ENCODE results near the gene TECPR2. TPM values are rescaled to one million over a fixed set of nuclear protein-coding genes. Genes with fewer than 3 reads are reported as not detected.

The TECPR2 gene
- total RNA-seq, 4 donors from 2014 or later, result 28.7 to 54.8 (median 36.6) TPM

DNA sequence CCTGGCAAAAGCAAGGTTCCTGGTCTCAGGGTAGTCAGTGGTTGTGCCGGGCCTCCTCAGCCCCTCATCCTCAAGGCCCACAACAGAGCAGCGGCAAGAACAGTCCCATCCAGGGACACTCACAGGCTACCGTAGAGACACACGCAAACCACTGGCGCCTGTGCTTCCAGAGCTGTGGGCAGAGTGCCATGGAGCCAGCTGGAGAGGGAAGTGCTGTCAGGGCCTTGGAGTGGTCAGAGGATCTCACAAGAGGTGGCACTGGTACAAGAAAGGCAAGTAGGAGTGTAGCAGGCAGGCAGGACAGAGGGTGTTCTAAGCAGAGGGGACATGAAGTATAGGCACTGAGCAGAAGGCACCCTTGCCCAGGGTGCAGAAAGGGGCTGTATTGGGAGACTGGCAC is 112.2 kb downstream of the TECPR2 start:
- Histone ChIP-seq H3K4me1 (peaks cover 6 to 16% (median 14%) of the 10 kb centered on the region in 4 donors), H3K9me3 (no peaks in the 10 kb centered on the region)

DNA sequence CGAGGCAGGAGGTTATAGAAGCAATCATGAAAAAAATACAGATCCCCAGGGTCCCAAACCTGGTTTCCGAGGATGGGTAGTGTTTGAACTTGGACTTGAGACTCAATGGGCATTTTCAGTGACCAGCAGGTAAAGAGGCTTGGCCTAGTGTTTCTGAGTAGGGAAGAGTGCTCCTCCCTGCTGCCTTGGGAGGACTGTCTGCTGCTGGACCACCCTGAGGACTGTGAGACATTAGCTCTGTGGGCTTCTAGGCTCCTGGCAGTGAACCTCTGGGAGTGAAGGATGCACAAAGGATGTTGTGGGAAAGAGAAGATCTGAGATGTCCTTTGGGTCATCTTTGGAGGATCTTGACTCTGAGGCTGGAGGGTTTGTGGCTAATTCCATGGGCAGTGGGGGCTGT is 116.4 kb downstream of the TECPR2 start:
- Histone ChIP-seq H3K9me3 (peaks cover 0 to 6% (median 0%) of the 10 kb centered on the region in 4 donors), H3K27me3 (no peaks in the 10 kb centered on the region), H3K36me3 (peaks cover 0 to 15% (median 0%) of the 10 kb centered on the region in 4 donors), H3K27ac (replicated peaks in 1 of 4) (no peak overlapping the region), H3K4me1 (peaks cover 6 to 17% (median 14%) of the 10 kb centered on the region in 4 donors), H3K4me3 (no peak overlapping the region)
- intact Hi-C loops (cut with DNase I), result no loop called here
- WGBS, result 95% methylated on average over 2 of the region's 2 CpGs
- TF ChIP-seq POLR2A (IDR thresholded peaks at IDR 0.05; ENCODE audit: low read depth) (no peak), POLR2AphosphoS5 (IDR thresholded peaks at IDR 0.05) (no peak), EP300 (IDR thresholded peaks at IDR 0.05) (no peak)
- TF ChIP-seq, protein P1, sequence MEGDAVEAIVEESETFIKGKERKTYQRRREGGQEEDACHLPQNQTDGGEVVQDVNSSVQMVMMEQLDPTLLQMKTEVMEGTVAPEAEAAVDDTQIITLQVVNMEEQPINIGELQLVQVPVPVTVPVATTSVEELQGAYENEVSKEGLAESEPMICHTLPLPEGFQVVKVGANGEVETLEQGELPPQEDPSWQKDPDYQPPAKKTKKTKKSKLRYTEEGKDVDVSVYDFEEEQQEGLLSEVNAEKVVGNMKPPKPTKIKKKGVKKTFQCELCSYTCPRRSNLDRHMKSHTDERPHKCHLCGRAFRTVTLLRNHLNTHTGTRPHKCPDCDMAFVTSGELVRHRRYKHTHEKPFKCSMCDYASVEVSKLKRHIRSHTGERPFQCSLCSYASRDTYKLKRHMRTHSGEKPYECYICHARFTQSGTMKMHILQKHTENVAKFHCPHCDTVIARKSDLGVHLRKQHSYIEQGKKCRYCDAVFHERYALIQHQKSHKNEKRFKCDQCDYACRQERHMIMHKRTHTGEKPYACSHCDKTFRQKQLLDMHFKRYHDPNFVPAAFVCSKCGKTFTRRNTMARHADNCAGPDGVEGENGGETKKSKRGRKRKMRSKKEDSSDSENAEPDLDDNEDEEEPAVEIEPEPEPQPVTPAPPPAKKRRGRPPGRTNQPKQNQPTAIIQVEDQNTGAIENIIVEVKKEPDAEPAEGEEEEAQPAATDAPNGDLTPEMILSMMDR (IDR thresholded peaks at IDR 0.05), result no peak
- DNase-seq (ENCODE audit: extremely low spot score), result no peak

More for the DNA sequence above, 112.2 kb downstream of the TECPR2 start:
- Histone ChIP-seq H3K27ac (replicated peaks in 1 of 4) (no peak overlapping the region), H3K27me3 (no peaks in the 10 kb centered on the region), H3K36me3 (peaks cover 0 to 14% (median 7%) of the 10 kb centered on the region in 4 donors), H3K4me3 (no peak overlapping the region)
- TF ChIP-seq EP300 (IDR thresholded peaks at IDR 0.05) (no peak), POLR2AphosphoS5 (IDR thresholded peaks at IDR 0.05) (no peak), POLR2A (IDR thresholded peaks at IDR 0.05; ENCODE audit: low read depth) (no peak)
- TF ChIP-seq, protein P1 (IDR thresholded peaks at IDR 0.05), result no peak
- WGBS, result no CpG with 5 or more reads among the region's 5 CpGs
- intact Hi-C loops (cut with DNase I), result no loop called here
- no peak for DNase-seq (ENCODE audit: extremely low spot score)

DNA sequence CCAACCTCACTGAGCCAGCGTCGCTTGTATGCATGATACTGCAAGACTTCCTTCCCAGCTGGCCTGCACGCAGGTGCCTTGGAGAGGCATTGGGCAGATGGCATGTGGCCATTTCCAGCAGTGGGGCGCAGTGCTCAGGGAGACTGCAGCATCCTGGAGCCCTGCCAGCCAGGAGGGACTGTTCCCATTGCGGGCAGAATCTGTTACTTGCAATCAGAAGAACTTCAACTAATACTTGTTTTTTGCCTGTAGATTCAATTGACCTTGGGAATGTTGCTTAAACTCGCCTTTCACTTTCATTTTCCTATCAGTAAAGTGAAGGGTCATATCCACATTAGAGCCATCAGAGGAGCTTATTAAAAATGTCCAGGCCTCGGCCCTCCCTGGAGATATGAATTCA is 117.0 kb downstream of the TECPR2 start:
- peaks cover 0 to 6% (median 0%) of the 10 kb centered on the region in 4 donors for H3K9me3 ChIP-seq
- intact Hi-C loops (cut with DNase I), result no loop called here
- H3K27ac ChIP-seq (replicated peaks in 1 of 4), result peak overlapping the region in 1 of 4 donors; percentile 4
- no peak for TF ChIP-seq EP300 (IDR thresholded peaks at IDR 0.05)
- TF ChIP-seq, protein P1 (IDR thresholded peaks at IDR 0.05), result no peak
- TF ChIP-seq POLR2AphosphoS5 (IDR thresholded peaks at IDR 0.05), result no peak
- TF ChIP-seq POLR2A (IDR thresholded peaks at IDR 0.05; ENCODE audit: low read depth), result no peak
- peaks cover 0 to 15% (median 3%) of the 10 kb centered on the region in 4 donors for H3K36me3 ChIP-seq
- DNase-seq (ENCODE audit: extremely low spot score), result no peak
- peak overlapping the region in 2 of 4 donors; percentile 3 to 15 for H3K4me3 ChIP-seq
- WGBS, result 75% methylated on average over 7 of the region's 7 CpGs
- peaks cover 6 to 15% (median 12%) of the 10 kb centered on the region in 4 donors for H3K4me1 ChIP-seq
- H3K27me3 ChIP-seq, result no peaks in the 10 kb centered on the region

DNA sequence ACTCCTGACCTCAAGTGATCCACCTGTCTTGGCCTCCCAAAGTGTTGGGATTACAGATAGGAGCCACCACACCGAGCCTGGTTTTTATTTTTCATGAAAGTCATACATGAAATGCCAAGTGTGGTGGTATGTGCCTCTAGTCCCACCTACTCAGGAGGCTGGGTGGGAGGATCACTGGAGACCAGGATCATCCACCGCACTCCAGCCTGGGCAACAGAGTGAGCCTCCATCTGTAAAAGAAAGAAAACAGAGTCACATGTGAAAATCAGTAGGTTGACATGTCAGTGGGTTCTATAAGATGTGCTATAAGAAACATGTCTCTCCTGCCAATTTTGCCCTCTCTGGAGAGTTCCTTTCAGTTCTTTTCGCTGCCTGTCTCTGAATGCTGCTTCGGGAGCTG is 118.6 kb downstream of the TECPR2 start:
- H3K27me3 ChIP-seq, result no peaks in the 10 kb centered on the region
- TF ChIP-seq POLR2AphosphoS5 (IDR thresholded peaks at IDR 0.05), result no peak
- TF ChIP-seq, protein P1 (IDR thresholded peaks at IDR 0.05), result no peak
- no peak for TF ChIP-seq POLR2A (IDR thresholded peaks at IDR 0.05; ENCODE audit: low read depth)
- H3K4me3 ChIP-seq, result no peak overlapping the region
- no peak overlapping the region for H3K27ac ChIP-seq (replicated peaks in 1 of 4)
- 100% methylated on average over 4 of the region's 4 CpGs for WGBS
- intact Hi-C loops (cut with DNase I), result no loop called here
- DNase-seq (ENCODE audit: extremely low spot score), result no peak
- H3K4me1 ChIP-seq, result peaks cover 6 to 10% (median 6%) of the 10 kb centered on the region in 4 donors
- H3K9me3 ChIP-seq, result peaks cover 0 to 6% (median 0%) of the 10 kb centered on the region in 4 donors
- peaks cover 0 to 20% (median 3%) of the 10 kb centered on the region in 4 donors for H3K36me3 ChIP-seq

DNA sequence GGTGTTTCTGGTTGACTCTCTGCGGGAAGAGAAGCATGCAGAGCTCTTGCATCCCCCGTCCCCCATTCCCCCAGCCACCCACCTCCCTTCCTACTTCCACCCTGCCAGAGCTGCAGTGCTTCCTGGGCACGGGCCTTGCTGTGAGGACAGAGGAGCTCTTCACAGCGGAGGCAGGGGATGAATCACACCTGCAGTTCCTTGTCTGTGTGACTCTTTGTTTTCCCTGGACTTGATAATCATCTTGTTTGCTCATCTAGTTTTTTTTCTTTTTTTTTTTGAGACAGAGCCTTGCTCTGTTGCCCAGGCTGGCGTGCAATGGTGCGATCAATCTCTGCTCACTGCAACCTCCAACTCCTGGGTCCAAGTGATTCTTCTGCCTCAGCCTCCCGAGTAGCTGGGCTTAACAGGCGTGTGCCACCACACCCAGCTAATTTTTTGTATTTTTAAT is 119.1 kb downstream of the TECPR2 start:
- Histone ChIP-seq H3K27ac (replicated peaks in 1 of 4) (no peak overlapping the region), H3K36me3 (peaks cover 0 to 21% (median 3%) of the 10 kb centered on the region in 4 donors), H3K4me1 (peaks cover 6 to 10% (median 6%) of the 10 kb centered on the region in 4 donors), H3K4me3 (no peak overlapping the region), H3K27me3 (no peaks in the 10 kb centered on the region), H3K9me3 (peaks cover 0 to 6% (median 0%) of the 10 kb centered on the region in 4 donors)
- no peak for DNase-seq (ENCODE audit: extremely low spot score)
- TF ChIP-seq POLR2A (IDR thresholded peaks at IDR 0.05; ENCODE audit: low read depth), result no peak
- TF ChIP-seq POLR2AphosphoS5 (IDR thresholded peaks at IDR 0.05), result no peak
- no peak for TF ChIP-seq EP300 (IDR thresholded peaks at IDR 0.05)
- TF ChIP-seq, protein P1 (IDR thresholded peaks at IDR 0.05), result no peak
- 90% methylated on average over 8 of the region's 8 CpGs for WGBS
- intact Hi-C loops (cut with DNase I), result no loop called here
